WTC11 (cell line): ENCODE results near the gene CRB1.

Experiments
- ATF1 ChIP-seq: sonication (generic); formaldehyde crosslinking; IDR thresholded peaks from 2 replicates; pipeline ENCODE4 v1.8.1; 2023; ENCODE audit warnings: mild to moderate bottlenecking, moderate library complexity, missing genetic modification reagents
- ATF6 ChIP-seq: sonication (generic); formaldehyde crosslinking; IDR thresholded peaks from 2 replicates; pipeline ENCODE4 v1.8.1; 2023; ENCODE audit warnings: mild to moderate bottlenecking, missing genetic modification reagents
- CTCF ChIP-seq: fragments of 200-600 bp; IDR thresholded peaks from 2 replicates; pipeline ENCODE4 v1.8.0; 2022; ENCODE audit warnings: antibody characterized with exemption
- ETV6 ChIP-seq: sonication (generic); formaldehyde crosslinking; IDR thresholded peaks from 2 replicates; pipeline ENCODE4 v1.8.1; 2022; ENCODE audit warnings: mild to moderate bottlenecking, missing genetic modification reagents
- FOXP1 ChIP-seq: sonication (generic); formaldehyde crosslinking; IDR thresholded peaks from 2 replicates; pipeline ENCODE4 v1.8.0; 2022; ENCODE audit warnings: missing genetic modification reagents, mild to moderate bottlenecking, moderate library complexity, borderline replicate concordance
- MYBL2 ChIP-seq: sonication (generic); formaldehyde crosslinking; IDR thresholded peaks from 2 replicates; pipeline ENCODE4 v1.8.1; 2023; ENCODE audit warnings: mild to moderate bottlenecking, moderate library complexity, missing genetic modification reagents
- NR2C2 ChIP-seq: sonication (generic); formaldehyde crosslinking; IDR thresholded peaks from 2 replicates; pipeline ENCODE4 v1.8.0; 2022; ENCODE audit warnings: mild to moderate bottlenecking, missing genetic modification reagents
- TEAD1 ChIP-seq: sonication (generic); formaldehyde crosslinking; IDR thresholded peaks from 2 replicates; pipeline ENCODE4 v1.8.0; 2022; ENCODE audit warnings: mild to moderate bottlenecking, missing genetic modification reagents
- ZNF121 ChIP-seq: sonication (generic); formaldehyde crosslinking; IDR thresholded peaks from 2 replicates; pipeline ENCODE4 v1.8.0; 2023; ENCODE audit warnings: missing genetic modification reagents
- ZNF423 ChIP-seq: fragments of 250-450 bp; sonication (Bioruptor Pico); IDR thresholded peaks from 2 replicates; pipeline ENCODE4 v2.1.2; 2022; ENCODE audit warnings: mild to moderate bottlenecking, moderate library complexity
- TF ChIP-seq, protein P1 (sequence below): sonication (generic); formaldehyde crosslinking; IDR thresholded peaks from 2 replicates; pipeline ENCODE4 v1.8.1; 2022; ENCODE audit warnings: mild to moderate bottlenecking, moderate library complexity, missing genetic modification reagents
- TF ChIP-seq, protein P2 (sequence below): sonication (generic); formaldehyde crosslinking; IDR thresholded peaks from 2 replicates; pipeline ENCODE4 v1.8.0; 2022; ENCODE audit warnings: mild to moderate bottlenecking, missing genetic modification reagents
- TF ChIP-seq, protein P3 (sequence below): sonication (generic); formaldehyde crosslinking; IDR thresholded peaks from 2 replicates; pipeline ENCODE4 v1.8.0; 2023; ENCODE audit warnings: mild to moderate bottlenecking, missing genetic modification reagents
- TF ChIP-seq, protein P4 (sequence below): sonication (generic); formaldehyde crosslinking; IDR thresholded peaks from 2 replicates; pipeline ENCODE4 v1.8.1; 2022; ENCODE audit warnings: missing genetic modification reagents, borderline replicate concordance

- TF ChIP-seq CTCF = no peak
- TF ChIP-seq, protein P1, sequence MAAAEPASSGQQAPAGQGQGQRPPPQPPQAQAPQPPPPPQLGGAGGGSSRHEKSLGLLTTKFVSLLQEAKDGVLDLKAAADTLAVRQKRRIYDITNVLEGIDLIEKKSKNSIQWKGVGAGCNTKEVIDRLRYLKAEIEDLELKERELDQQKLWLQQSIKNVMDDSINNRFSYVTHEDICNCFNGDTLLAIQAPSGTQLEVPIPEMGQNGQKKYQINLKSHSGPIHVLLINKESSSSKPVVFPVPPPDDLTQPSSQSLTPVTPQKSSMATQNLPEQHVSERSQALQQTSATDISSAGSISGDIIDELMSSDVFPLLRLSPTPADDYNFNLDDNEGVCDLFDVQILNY (CRISPR knock-in tag) = no peak
- no peak for TF ChIP-seq FOXP1 (CRISPR knock-in tag)
- TF ChIP-seq ATF6 = no peak
- TF ChIP-seq TEAD1 (CRISPR knock-in tag) = no peak
- no peak for TF ChIP-seq ETV6 (CRISPR knock-in tag)
- TF ChIP-seq ATF1 (CRISPR knock-in tag) = no peak
- no peak for TF ChIP-seq NR2C2
- TF ChIP-seq MYBL2 = no peak
- TF ChIP-seq, protein P2, sequence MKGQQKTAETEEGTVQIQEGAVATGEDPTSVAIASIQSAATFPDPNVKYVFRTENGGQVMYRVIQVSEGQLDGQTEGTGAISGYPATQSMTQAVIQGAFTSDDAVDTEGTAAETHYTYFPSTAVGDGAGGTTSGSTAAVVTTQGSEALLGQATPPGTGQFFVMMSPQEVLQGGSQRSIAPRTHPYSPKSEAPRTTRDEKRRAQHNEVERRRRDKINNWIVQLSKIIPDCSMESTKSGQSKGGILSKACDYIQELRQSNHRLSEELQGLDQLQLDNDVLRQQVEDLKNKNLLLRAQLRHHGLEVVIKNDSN (CRISPR knock-in tag) = no peak
- TF ChIP-seq ZNF423 (CRISPR knock-in tag) = no peak
- TF ChIP-seq, protein P3, sequence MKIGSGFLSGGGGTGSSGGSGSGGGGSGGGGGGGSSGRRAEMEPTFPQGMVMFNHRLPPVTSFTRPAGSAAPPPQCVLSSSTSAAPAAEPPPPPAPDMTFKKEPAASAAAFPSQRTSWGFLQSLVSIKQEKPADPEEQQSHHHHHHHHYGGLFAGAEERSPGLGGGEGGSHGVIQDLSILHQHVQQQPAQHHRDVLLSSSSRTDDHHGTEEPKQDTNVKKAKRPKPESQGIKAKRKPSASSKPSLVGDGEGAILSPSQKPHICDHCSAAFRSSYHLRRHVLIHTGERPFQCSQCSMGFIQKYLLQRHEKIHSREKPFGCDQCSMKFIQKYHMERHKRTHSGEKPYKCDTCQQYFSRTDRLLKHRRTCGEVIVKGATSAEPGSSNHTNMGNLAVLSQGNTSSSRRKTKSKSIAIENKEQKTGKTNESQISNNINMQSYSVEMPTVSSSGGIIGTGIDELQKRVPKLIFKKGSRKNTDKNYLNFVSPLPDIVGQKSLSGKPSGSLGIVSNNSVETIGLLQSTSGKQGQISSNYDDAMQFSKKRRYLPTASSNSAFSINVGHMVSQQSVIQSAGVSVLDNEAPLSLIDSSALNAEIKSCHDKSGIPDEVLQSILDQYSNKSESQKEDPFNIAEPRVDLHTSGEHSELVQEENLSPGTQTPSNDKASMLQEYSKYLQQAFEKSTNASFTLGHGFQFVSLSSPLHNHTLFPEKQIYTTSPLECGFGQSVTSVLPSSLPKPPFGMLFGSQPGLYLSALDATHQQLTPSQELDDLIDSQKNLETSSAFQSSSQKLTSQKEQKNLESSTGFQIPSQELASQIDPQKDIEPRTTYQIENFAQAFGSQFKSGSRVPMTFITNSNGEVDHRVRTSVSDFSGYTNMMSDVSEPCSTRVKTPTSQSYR (CRISPR knock-in tag) = no peak
- TF ChIP-seq, protein P4, sequence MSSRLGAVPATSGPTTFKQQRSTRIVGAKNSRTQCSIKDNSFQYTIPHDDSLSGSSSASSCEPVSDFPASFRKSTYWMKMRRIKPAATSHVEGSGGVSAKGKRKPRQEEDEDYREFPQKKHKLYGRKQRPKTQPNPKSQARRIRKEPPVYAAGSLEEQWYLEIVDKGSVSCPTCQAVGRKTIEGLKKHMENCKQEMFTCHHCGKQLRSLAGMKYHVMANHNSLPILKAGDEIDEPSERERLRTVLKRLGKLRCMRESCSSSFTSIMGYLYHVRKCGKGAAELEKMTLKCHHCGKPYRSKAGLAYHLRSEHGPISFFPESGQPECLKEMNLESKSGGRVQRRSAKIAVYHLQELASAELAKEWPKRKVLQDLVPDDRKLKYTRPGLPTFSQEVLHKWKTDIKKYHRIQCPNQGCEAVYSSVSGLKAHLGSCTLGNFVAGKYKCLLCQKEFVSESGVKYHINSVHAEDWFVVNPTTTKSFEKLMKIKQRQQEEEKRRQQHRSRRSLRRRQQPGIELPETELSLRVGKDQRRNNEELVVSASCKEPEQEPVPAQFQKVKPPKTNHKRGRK (CRISPR knock-in tag) = no peak
- TF ChIP-seq ZNF121 (CRISPR knock-in tag) = no peak
Measured at GRCh38 chr1:197321811-197322210, 53.8 kb downstream of the CRB1 start.
